ENCODE results near the gene ZNF483.
A peak's percentile ranks its signal among the peaks of the same experiment; 100 is the strongest.
"Not testable (repeated sequence)": the region's sequence is repeated elsewhere in the genome, so short reads cannot be mapped to it uniquely, and the experiment has no call there.

The ZNF483 gene

GRCh38 chr9:111548623-111549022, 23.6 kb downstream of the ZNF483 start:
- DNase-seq, result no peak

- not testable (repeated sequence) for DNase-seq
Measured at GRCh38 chr9:111555425-111555824, 30.4 kb downstream of the ZNF483 start.

GRCh38 chr9:111559000-111559610, 34.1 kb downstream of the ZNF483 start:
- DNase-seq, result no peak

- no peak for DNase-seq
Measured at GRCh38 chr9:111561165-111561719, 36.3 kb downstream of the ZNF483 start.

- DNase-seq, result no peak
Measured at GRCh38 chr9:111566234-111566633, 41.3 kb downstream of the ZNF483 start.

GRCh38 chr9:111568127-111568526, 43.1 kb downstream of the ZNF483 start:
- not testable (repeated sequence) for DNase-seq

GRCh38 chr9:111572950-111573604, 48.1 kb downstream of the ZNF483 start:
- no peak for DNase-seq

GRCh38 chr9:111582888-111583287, 57.9 kb downstream of the ZNF483 start:
- DNase-seq, result no peak

- no peak for DNase-seq
Measured at GRCh38 chr9:111586378-111586777, 61.4 kb downstream of the ZNF483 start.

- no peak for DNase-seq
Measured at GRCh38 chr9:111588846-111589245, 63.9 kb downstream of the ZNF483 start.

- no peak for DNase-seq
Measured at GRCh38 chr9:111597852-111598732, 73.1 kb downstream of the ZNF483 start.

- no peak for DNase-seq
Measured at GRCh38 chr9:111598733-111599091, 73.7 kb downstream of the ZNF483 start.

GRCh38 chr9:111599092-111599954, 74.3 kb downstream of the ZNF483 start, which contains the start of gene PTGR1:
Gene PTGR1, minus strand, starts transcription at chr9:111599647. Its CDS starts 2,225 bp downstream, at chr9:111597422.
- DNase-seq, result peak; percentile 69

- no peak for DNase-seq
Measured at GRCh38 chr9:111599955-111600343, 75.0 kb downstream of the ZNF483 start.

GRCh38 chr9:111601237-111602018, 76.4 kb downstream of the ZNF483 start:
- no peak for DNase-seq

- DNase-seq, result no peak
Measured at GRCh38 chr9:111603041-111603440, 78.1 kb downstream of the ZNF483 start.

GRCh38 chr9:111604054-111604615, 79.2 kb downstream of the ZNF483 start:
- no peak for DNase-seq

GRCh38 chr9:111605041-111605559, 80.1 kb downstream of the ZNF483 start:
- DNase-seq, result no peak

- no peak for DNase-seq
Measured at GRCh38 chr9:111610149-111610548, 85.2 kb downstream of the ZNF483 start.

- DNase-seq, result no peak
Measured at GRCh38 chr9:111610845-111611244, 85.9 kb downstream of the ZNF483 start.

- no peak for DNase-seq
Measured at GRCh38 chr9:111613436-111614040, 88.6 kb downstream of the ZNF483 start.

All from DMS79 (cell line).